ENCODE measurements around the gene MAMLD1.

- TF ChIP-seq CTCF (IDR thresholded peaks at IDR 0.05) (no peak), POLR2A (IDR thresholded peaks at IDR 0.05) (no peak)
These were observed 25.6 kb upstream of the MAMLD1 start for GRCh38 chrX:150337536-150337935.

All from Peyer's patch (tissue), 4 donors.